Trophoblast cell (in vitro differentiated cells and primary cell): ENCODE data around the gene ESYT2.
A peak's percentile ranks its signal among the peaks of the same experiment; 100 is the strongest.
"Not testable (repeated sequence)": the region's sequence is repeated elsewhere in the genome, so short reads cannot be mapped to it uniquely, and the experiment has no call there.

ENCODE experiments used
- DNase-seq, 2 donors: peaks; one replicate each; pipeline ENCODE4 v3.0.0-alpha.2; 2016
- H2AFZ ChIP-seq: 2 replicates; pipeline ENCODE4 v1.6.1; 2013; ENCODE audit warnings: low read length, moderate library complexity, mild to moderate bottlenecking; ENCODE audit not compliant: insufficient read depth, poor library complexity
- H2AK5ac ChIP-seq: 2 replicates; pipeline ENCODE4 v1.6.1; 2013; ENCODE audit warnings: mild to moderate bottlenecking, low read length
- H2BK120ac ChIP-seq: 2 replicates; pipeline ENCODE4 v1.6.1; 2013; ENCODE audit warnings: low read length, mild to moderate bottlenecking, moderate library complexity; ENCODE audit not compliant: insufficient read depth, poor library complexity
- H2BK12ac ChIP-seq: 2 replicates; pipeline ENCODE4 v1.6.1; 2013; ENCODE audit warnings: mild to moderate bottlenecking, low read length, moderate library complexity
- H2BK5ac ChIP-seq: 2 replicates; pipeline ENCODE4 v1.6.1; 2013; ENCODE audit warnings: low read length, low read depth, moderate library complexity, mild to moderate bottlenecking; ENCODE audit not compliant: poor library complexity
- H3K14ac ChIP-seq: 2 replicates; pipeline ENCODE4 v1.6.1; 2013; ENCODE audit warnings: mild to moderate bottlenecking, low read length
- H3K18ac ChIP-seq: 2 replicates; pipeline ENCODE4 v1.6.1; 2013; ENCODE audit warnings: mild to moderate bottlenecking, low read length
- H3K23ac ChIP-seq: 2 replicates; pipeline ENCODE4 v1.6.1; 2013; ENCODE audit warnings: low read length
- H3K27ac ChIP-seq: 2 replicates; pipeline ENCODE4 v1.5.1; 2013; ENCODE audit warnings: low read depth, mild to moderate bottlenecking, inconsistent platforms, low read length, moderate library complexity
- H3K27me3 ChIP-seq: 2 replicates; pipeline ENCODE4 v1.6.1; 2013; ENCODE audit warnings: inconsistent platforms, mild to moderate bottlenecking, low read length, moderate library complexity; ENCODE audit not compliant: insufficient read depth
- H3K36me3 ChIP-seq, 2 experiments: 1 replicate in 1 of 2; 2 replicates in 1 of 2; pipeline ENCODE4 v1.6.1; 2013; ENCODE audit warnings: low read length in 2 of 2, mild to moderate bottlenecking in 2 of 2, moderate library complexity in 1 of 2; ENCODE audit not compliant: insufficient read depth in 2 of 2, control insufficient read depth in 1 of 2
- H3K4ac ChIP-seq: 2 replicates; pipeline ENCODE4 v1.6.1; 2013; ENCODE audit warnings: low read depth, mild to moderate bottlenecking, low read length, moderate library complexity
- H3K4me1 ChIP-seq, 2 experiments: 1 replicate in 1 of 2; 2 replicates in 1 of 2; pipeline ENCODE4 v1.6.1; 2013; ENCODE audit warnings: low read length in 2 of 2, mild to moderate bottlenecking in 2 of 2, moderate library complexity in 1 of 2; ENCODE audit not compliant: insufficient read depth in 2 of 2, control insufficient read depth in 1 of 2
- H3K4me2 ChIP-seq: 2 replicates; pipeline ENCODE4 v1.6.1; 2013; ENCODE audit warnings: inconsistent platforms, mild to moderate bottlenecking, low read length, moderate library complexity
- H3K4me3 ChIP-seq: 2 replicates; pipeline ENCODE4 v1.5.1; 2013; ENCODE audit warnings: mild to moderate bottlenecking, low read depth, low read length, inconsistent platforms
- H3K79me1 ChIP-seq: one replicate; pipeline ENCODE4 v1.6.1; 2013; ENCODE audit warnings: low read length
- H3K79me2 ChIP-seq: 2 replicates; pipeline ENCODE4 v1.6.1; 2013; ENCODE audit warnings: low read length, mild to moderate bottlenecking; ENCODE audit not compliant: control insufficient read depth, insufficient read depth, poor library complexity
- H3K9ac ChIP-seq: 2 replicates; pipeline ENCODE4 v1.6.1; 2013; ENCODE audit warnings: mild to moderate bottlenecking, low read length
- H3K9me3 ChIP-seq: 2 replicates; pipeline ENCODE4 v1.6.1; 2013; ENCODE audit warnings: low read depth, mild to moderate bottlenecking, control low read depth, inconsistent platforms, low read length; ENCODE audit not compliant: insufficient read depth
- H4K12ac ChIP-seq: 2 replicates; pipeline ENCODE4 v1.6.1; 2013; ENCODE audit warnings: low read depth, mild to moderate bottlenecking, low read length, moderate library complexity
- H4K8ac ChIP-seq: 2 replicates; pipeline ENCODE4 v1.6.1; 2013; ENCODE audit warnings: low read depth, mild to moderate bottlenecking, low read length, moderate library complexity
- H4K91ac ChIP-seq: one replicate; pipeline ENCODE4 v1.6.1; 2013; ENCODE audit warnings: low read depth, mild to moderate bottlenecking, low read length, moderate library complexity
- WGBS: extraction: QIAGEN DNeasy Blood & Tissue Kit; methylation state at CpG from one replicate; pipeline ENCODE4 v1.1.7; 2013; ENCODE audit warnings: missing lambda C conversion rate; ENCODE audit not compliant: insufficient read length, insufficient coverage; ENCODE audit errors: extremely low coverage; 5-methylcytosine and 5-hydroxymethylcytosine counted together

The ESYT2 gene

DNA sequence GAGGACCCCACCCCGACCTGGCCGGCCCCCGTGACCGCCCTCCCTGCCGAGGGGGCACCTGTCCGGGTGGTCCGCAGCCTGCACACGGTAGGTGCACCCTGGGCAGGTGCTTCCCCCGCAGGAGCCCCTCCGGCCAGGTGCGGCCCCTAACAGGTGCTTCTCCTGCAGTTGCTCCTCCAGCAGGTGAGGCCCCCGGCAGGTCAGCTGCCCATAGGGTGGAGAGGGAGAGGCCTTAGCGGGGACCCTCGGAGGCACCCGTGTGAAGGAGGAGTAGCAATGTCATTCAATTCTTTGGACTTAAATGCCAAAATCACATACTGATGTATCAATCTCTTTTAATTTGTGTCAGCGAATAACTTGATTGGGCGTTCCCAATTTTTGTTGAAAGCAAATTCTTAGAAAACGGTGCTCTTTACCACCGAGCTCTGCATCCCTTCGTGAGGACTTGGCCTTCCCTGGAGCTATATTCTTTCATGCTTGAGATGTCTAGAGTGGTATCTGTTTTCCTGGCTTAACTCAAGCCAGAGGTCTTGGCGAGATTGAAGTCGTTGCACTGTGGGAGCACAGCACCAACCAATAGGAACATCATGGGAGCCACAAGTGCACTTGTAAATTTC is 124.0 kb downstream of the ESYT2 start:
- H3K14ac ChIP-seq, result peak overlapping the region; percentile 86
- peak overlapping the region; percentile 74 for H3K18ac ChIP-seq
- H3K27ac ChIP-seq, result peak overlapping the region; percentile 63
- H4K12ac ChIP-seq, result peak overlapping the region; percentile 89
- peaks cover 9% of the 10 kb centered on the region for H3K9me3 ChIP-seq
- peak overlapping the region; percentile 82 for H3K4me3 ChIP-seq
- H2BK5ac ChIP-seq, result peak overlapping the region; percentile 53
- no peak overlapping the region for H2BK12ac ChIP-seq
- H2AFZ ChIP-seq, result peak overlapping the region; percentile 94
- WGBS, result no CpG with 5 or more reads among the region's 22 CpGs
- H3K79me1 ChIP-seq, result peaks cover 10% of the 10 kb centered on the region
- peak overlapping the region; percentile 77 for H2BK120ac ChIP-seq
- peaks cover 12% of the 10 kb centered on the region for H3K79me2 ChIP-seq
- H3K9ac ChIP-seq, result peak overlapping the region; percentile 28
- peak overlapping the region; percentile 94 for H4K8ac ChIP-seq
- no peaks in the 10 kb centered on the region for H3K27me3 ChIP-seq
- peak overlapping the region; percentile 77 for H3K4me2 ChIP-seq
- H3K36me3 ChIP-seq, result peaks cover 3 to 4% of the 10 kb centered on the region in 2 experiments
- peak overlapping the region; percentile 56 for H2AK5ac ChIP-seq
- peak overlapping the region; percentile 44 for H3K4ac ChIP-seq
- H3K23ac ChIP-seq, result no peak overlapping the region
- peaks cover 5 to 10% of the 10 kb centered on the region in 2 experiments for H3K4me1 ChIP-seq
- DNase-seq, result peak in 1 of 2 donors; percentile 59
- peak overlapping the region; percentile 83 for H4K91ac ChIP-seq

DNA sequence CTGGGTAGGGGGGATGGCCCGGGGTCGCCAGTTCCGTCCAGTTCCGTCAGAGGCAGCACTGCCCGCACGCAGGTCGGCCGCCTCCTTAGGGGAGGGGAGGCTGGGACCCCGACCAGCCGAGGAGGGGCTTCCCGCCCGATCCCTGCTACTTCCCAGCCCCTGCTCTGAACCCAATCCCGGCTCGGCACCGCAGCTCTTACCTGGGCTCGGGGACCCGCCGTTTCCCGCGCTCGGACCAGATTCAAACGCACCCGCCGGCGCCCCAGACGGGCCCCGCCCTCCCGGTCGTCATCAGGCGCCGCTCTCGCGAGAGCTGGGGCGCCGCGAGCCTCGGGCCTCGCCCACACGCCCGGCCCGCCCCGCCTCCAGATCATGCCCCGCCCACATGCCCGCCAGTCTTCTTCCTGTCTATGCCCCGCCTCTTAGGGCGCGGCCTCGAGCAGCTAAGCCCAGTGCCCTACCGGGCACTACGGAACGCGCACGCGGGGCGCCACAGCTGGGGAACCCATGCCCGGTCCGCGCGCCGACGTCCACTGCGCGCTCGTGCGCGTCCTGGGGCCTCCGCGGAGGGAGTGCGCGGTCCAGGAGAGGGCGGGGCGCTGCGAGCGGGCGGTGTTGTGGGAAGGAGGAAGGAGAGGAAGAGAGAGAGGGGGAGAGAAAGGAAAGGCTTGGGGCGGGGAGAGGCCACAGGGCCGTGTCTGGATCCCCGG is 124.6 kb downstream of the ESYT2 start, which contains the start of gene NCAPG2:
Gene NCAPG2, minus strand, starts transcription at position 281 of the 710 bp plus-strand sequence. CDS start 2,905 bp downstream, outside the sequence.
- peak within 1 kb of the TSS; percentile 98 for H3K4me3 ChIP-seq
- peak within 1 kb of the TSS; percentile 94 for H4K8ac ChIP-seq
- peaks cover 9% of the 10 kb centered on the region for H3K9me3 ChIP-seq
- H3K23ac ChIP-seq, result no peak within 1 kb of the TSS
- no peak within 1 kb of the TSS for H2BK12ac ChIP-seq
- peak within 1 kb of the TSS; percentile 85 for H3K4ac ChIP-seq
- peak within 1 kb of the TSS; percentile 86 for H3K14ac ChIP-seq
- H3K79me1 ChIP-seq, result peaks cover 10% of the 10 kb centered on the region
- H4K12ac ChIP-seq, result peak within 1 kb of the TSS; percentile 89
- peak within 1 kb of the TSS; percentile 74 for H3K18ac ChIP-seq
- peak within 1 kb of the TSS; percentile 95 for H3K9ac ChIP-seq
- peak within 1 kb of the TSS; percentile 83 for H4K91ac ChIP-seq
- peak within 1 kb of the TSS; percentile 82 for H3K4me2 ChIP-seq
- H3K79me2 ChIP-seq, result peaks cover 12% of the 10 kb centered on the region
- H3K36me3 ChIP-seq, result peaks cover 3 to 4% of the 10 kb centered on the region in 2 experiments
- no CpG with 5 or more reads among the region's 78 CpGs for WGBS
- peak within 1 kb of the TSS; percentile 63 for H3K27ac ChIP-seq
- peak within 1 kb of the TSS; percentile 56 for H2AK5ac ChIP-seq
- peak within 1 kb of the TSS; percentile 53 for H2BK5ac ChIP-seq
- peak; percentile 98 for DNase-seq
- H2AFZ ChIP-seq, result peak within 1 kb of the TSS; percentile 94
- H3K27me3 ChIP-seq, result no peaks in the 10 kb centered on the region
- H3K4me1 ChIP-seq, result peaks cover 5 to 10% of the 10 kb centered on the region in 2 experiments
- H2BK120ac ChIP-seq, result peak within 1 kb of the TSS; percentile 77

DNA sequence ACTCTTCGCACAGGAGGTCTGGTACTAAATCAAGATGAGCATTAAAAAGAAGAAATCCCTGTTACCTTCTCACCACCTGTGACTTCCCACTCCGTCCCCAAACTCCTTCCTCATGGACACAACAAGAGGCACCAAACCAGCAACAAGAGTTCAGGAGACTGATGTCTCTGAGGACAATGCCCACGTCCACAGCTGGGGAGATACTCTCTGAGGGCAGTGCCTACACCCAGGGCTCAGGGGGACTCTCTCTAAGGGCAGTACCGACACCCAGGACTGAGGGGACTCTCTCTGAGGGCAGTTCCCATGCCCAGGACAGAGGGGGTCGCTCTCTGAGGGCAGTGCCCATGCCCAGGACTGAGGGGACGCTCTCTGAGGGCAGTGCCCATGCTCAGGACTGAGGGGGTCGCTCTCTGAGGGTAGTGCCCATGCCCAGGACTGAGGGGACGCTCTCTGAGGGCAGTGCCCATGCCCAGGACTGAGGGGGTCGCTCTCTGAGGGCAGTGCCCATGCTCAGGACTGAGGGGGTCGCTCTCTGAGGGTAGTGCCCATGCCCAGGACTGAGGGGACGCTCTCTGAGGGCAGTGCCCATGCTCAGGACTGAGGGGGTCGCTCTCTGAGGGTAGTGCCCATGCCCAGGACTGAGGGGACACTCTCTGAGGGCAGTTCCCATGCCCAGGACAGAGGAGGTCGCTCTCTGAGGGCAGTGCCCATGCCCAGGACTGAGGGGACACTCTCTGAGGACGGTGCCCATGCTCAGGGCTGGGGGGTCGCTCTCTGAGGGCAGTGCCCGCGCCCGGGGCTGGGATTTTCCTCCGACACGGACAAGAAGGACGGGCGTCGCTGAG is 125.4 kb downstream of the ESYT2 start:
- DNase-seq, H2BK12ac ChIP-seq, H3K27me3 ChIP-seq, H3K79me1 ChIP-seq, H3K9me3 ChIP-seq, H3K23ac ChIP-seq, H3K4me1 ChIP-seq, H3K27ac ChIP-seq: not testable (repeated sequence)
- Histone ChIP-seq H4K91ac (peak overlapping the region; percentile 62), H4K12ac (peak overlapping the region; percentile 29), H3K36me3 (peaks cover 6 to 10% of the 10 kb centered on the region in 2 experiments), H2AK5ac (peak overlapping the region; percentile 2), H3K4me3 (peak overlapping the region; percentile 98), H3K9ac (peak overlapping the region; percentile 95), H3K14ac (peak overlapping the region; percentile 83), H3K18ac (peak overlapping the region; percentile 43), H3K79me2 (peaks cover 12% of the 10 kb centered on the region), H3K4ac (peak overlapping the region; percentile 85), H2BK120ac (peak overlapping the region; percentile 33), H2AFZ (peak overlapping the region; percentile 68), H2BK5ac (peak overlapping the region; percentile 15), H3K4me2 (peak overlapping the region; percentile 82), H4K8ac (peak overlapping the region; percentile 86)
- WGBS, result no CpG with 5 or more reads among the region's 23 CpGs

DNA sequence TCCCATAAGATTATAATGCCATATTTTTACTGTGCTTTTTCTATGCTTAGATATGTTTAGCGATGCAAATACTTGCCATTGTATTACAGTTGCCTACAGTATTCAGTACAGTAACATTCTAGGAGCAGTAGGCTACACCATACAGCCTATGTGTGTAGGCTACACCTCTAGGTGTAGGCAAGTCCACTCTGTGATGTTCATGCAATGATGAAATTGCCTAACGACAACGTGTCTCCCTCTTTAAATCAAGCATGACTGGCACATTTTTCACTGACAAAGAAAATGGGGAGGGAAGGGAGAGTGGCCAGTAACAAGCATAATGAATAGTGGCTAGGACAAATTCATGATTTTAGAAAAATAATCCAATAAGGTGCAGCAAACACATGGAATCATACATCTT is 126.4 kb downstream of the ESYT2 start:
- H3K9me3 ChIP-seq, result peaks cover 7% of the 10 kb centered on the region
- no peak overlapping the region for H2BK120ac ChIP-seq
- H2BK12ac ChIP-seq, result no peak overlapping the region
- WGBS, result no CpG with 5 or more reads among the region's 3 CpGs
- DNase-seq, result no peak
- no peak overlapping the region for H2BK5ac ChIP-seq
- no peak overlapping the region for H4K91ac ChIP-seq
- H3K18ac ChIP-seq, result no peak overlapping the region
- peaks cover 12% of the 10 kb centered on the region for H3K79me2 ChIP-seq
- no peak overlapping the region for H3K9ac ChIP-seq
- no peak overlapping the region for H3K27ac ChIP-seq
- H3K36me3 ChIP-seq, result peaks cover 8 to 12% of the 10 kb centered on the region in 2 experiments
- H3K14ac ChIP-seq, result no peak overlapping the region
- peaks cover 5 to 10% of the 10 kb centered on the region in 2 experiments for H3K4me1 ChIP-seq
- H2AK5ac ChIP-seq, result no peak overlapping the region
- no peak overlapping the region for H3K4ac ChIP-seq
- no peak overlapping the region for H4K12ac ChIP-seq
- no peak overlapping the region for H3K4me3 ChIP-seq
- no peak overlapping the region for H3K23ac ChIP-seq
- peaks cover 10% of the 10 kb centered on the region for H3K79me1 ChIP-seq
- no peak overlapping the region for H3K4me2 ChIP-seq
- H3K27me3 ChIP-seq, result no peaks in the 10 kb centered on the region
- H4K8ac ChIP-seq, result no peak overlapping the region
- H2AFZ ChIP-seq, result no peak overlapping the region
